Skeletal muscle tissue (tissue), 4 donors: ENCODE data around the gene ALAD. TPM values are rescaled to one million over a fixed set of nuclear protein-coding genes. Genes with fewer than 3 reads are reported as not detected.

Experiments used
- H3K27ac ChIP-seq: one replicate; pipeline ENCODE4 v1.7.0; 2013; ENCODE audit warnings: mild to moderate bottlenecking, low read depth, low read length, inconsistent platforms
- H3K27me3 ChIP-seq, 3 donors: one replicate each; pipeline ENCODE4 v1.7.0; 2013; ENCODE audit warnings: low read length in 3 of 3; ENCODE audit not compliant: control insufficient read depth in 3 of 3, insufficient read depth in 3 of 3
- H3K36me3 ChIP-seq, 3 donors: one replicate each; pipeline ENCODE4 v1.7.0; 2013; ENCODE audit warnings: low read length in 3 of 3; ENCODE audit not compliant: control insufficient read depth in 3 of 3, insufficient read depth in 3 of 3
- H3K4me1 ChIP-seq, 3 donors: one replicate each; pipeline ENCODE4 v1.7.0; 2013; ENCODE audit warnings: low read length in 3 of 3, mild to moderate bottlenecking in 3 of 3; ENCODE audit not compliant: control insufficient read depth in 3 of 3, insufficient read depth in 3 of 3
- H3K4me3 ChIP-seq, 3 donors: one replicate each; pipeline ENCODE4 v1.7.0; 2013; ENCODE audit warnings: low read length in 3 of 3
- H3K9ac ChIP-seq, 3 donors: one replicate each; pipeline ENCODE4 v1.7.0; 2013; ENCODE audit warnings: low read length in 3 of 3, mild to moderate bottlenecking in 3 of 3, moderate library complexity in 2 of 3, low read depth in 1 of 3
- H3K9me3 ChIP-seq, 3 donors: one replicate each; pipeline ENCODE4 v1.7.0; 2013; ENCODE audit warnings: low read length in 3 of 3; ENCODE audit not compliant: control insufficient read depth in 3 of 3
- total RNA-seq: library from RNA; depleted of rRNA; stranded (reverse); fragments of >200 nt; gene quantifications from one replicate; pipeline ENCODE4 v1.2.3, GENCODE V29; 2014
- donor health status: Osteomylitis.

ALAD gene
- total RNA-seq, 1 donor from 2014 or later = 8.4 TPM

DNA sequence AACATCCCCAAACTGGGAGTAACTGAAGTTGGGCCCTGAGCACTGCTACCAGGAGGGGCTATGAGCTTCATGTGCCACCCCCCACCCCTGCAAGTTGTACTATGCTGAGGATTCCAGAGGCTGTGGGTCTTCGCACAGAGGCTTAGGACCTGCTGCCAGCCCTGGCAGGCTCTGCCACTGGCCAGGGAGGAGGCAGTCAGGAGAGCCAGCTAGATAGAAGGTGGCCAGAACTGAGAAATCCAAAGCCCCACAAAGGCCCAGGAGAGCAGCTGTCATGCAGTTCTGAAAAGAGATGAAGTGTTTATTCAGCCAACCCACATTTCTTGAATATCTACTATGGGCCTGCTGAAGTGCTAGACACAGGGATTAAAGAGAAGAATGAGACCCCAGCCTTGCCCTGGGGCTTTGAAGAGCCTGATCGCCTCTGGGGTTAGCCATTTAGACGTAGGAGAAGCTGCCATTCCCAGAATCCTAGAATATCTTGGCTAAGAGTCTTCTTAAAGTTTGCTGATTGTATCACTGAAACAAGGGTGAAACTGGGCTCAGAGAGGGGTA lies 1.4 kb downstream of the ALAD start:
- Histone ChIP-seq H3K36me3 (peaks cover 0 to 4% (median 3%) of the 10 kb centered on the region in 3 donors), H3K27ac (no peak overlapping the region), H3K27me3 (no peaks in the 10 kb centered on the region), H3K9ac (peak overlapping the region in 2 of 3 donors; percentile 10 to 92), H3K4me3 (peak overlapping the region in 2 of 3 donors; percentile 45 to 87), H3K4me1 (peaks cover 16 to 25% (median 19%) of the 10 kb centered on the region in 3 donors), H3K9me3 (no peaks in the 10 kb centered on the region)

DNA sequence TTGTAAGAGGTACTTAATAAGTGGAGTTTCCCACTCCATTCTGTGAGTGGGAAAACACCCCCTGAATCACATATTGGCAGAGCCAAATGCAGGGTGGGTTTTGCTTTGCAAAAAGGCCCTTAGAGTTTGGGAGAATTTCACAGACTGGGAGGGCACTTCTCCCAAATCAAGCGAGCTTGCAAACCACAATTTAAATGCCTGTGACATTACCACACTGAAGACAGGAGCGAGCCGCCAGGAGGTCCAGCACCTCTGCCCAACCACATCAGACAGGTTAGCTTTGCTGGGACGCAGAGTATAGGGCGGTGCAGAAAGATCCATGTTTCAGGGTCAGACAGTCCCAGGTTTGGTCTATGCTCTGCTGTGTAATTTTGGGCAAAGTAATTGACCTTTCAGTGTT lies 2.3 kb downstream of the ALAD start:
- no peaks in the 10 kb centered on the region for H3K27me3 ChIP-seq
- no peak overlapping the region for H3K27ac ChIP-seq
- peaks cover 0 to 4% (median 3%) of the 10 kb centered on the region in 3 donors for H3K36me3 ChIP-seq
- no peak overlapping the region for H3K9ac ChIP-seq
- no peaks in the 10 kb centered on the region for H3K9me3 ChIP-seq
- no peak overlapping the region for H3K4me3 ChIP-seq
- peaks cover 16 to 25% (median 19%) of the 10 kb centered on the region in 3 donors for H3K4me1 ChIP-seq

- Histone ChIP-seq H3K27me3 (no peaks in the 10 kb centered on the region), H3K4me3 (no peak overlapping the region), H3K9ac (no peak overlapping the region), H3K9me3 (no peaks in the 10 kb centered on the region), H3K36me3 (peaks cover 3 to 8% (median 7%) of the 10 kb centered on the region in 3 donors), H3K27ac (no peak overlapping the region), H3K4me1 (peaks cover 16 to 25% (median 19%) of the 10 kb centered on the region in 3 donors)
Observed at GRCh38 chr9:113397203-113397631, 3.9 kb downstream of the ALAD start.

- no peaks in the 10 kb centered on the region for H3K27me3 ChIP-seq
- H3K9ac ChIP-seq = no peak overlapping the region
- no peak overlapping the region for H3K4me3 ChIP-seq
- H3K36me3 ChIP-seq = peaks cover 22 to 26% (median 25%) of the 10 kb centered on the region in 3 donors
- H3K27ac ChIP-seq = no peak overlapping the region
- peaks cover 9 to 16% (median 11%) of the 10 kb centered on the region in 3 donors for H3K4me1 ChIP-seq
- no peaks in the 10 kb centered on the region for H3K9me3 ChIP-seq
Observed at GRCh38 chr9:113395000-113395861, 5.9 kb downstream of the ALAD start.

DNA sequence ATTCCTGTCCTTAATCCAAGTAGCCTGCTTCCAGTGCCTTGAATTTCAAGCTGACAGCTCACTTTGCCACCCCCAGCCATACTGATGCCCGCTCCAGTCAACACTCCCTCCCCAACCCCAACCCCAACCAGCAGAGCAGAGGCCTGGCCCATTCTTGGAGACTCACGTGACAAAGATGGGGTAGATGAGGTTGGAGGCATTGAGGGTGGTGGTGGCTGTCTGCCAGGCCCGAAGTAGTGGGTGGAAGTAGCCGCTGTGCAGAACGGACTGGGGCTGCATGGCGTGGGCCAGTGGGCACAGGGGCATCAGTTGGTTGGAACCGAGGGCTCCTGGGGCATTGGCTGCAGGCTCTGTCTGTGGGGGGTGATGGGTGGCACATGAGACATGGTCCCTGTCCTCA lies 7.8 kb downstream of the ALAD start:
- H3K9me3 ChIP-seq = no peaks in the 10 kb centered on the region
- no peak overlapping the region for H3K9ac ChIP-seq
- no peaks in the 10 kb centered on the region for H3K27me3 ChIP-seq
- H3K27ac ChIP-seq = no peak overlapping the region
- H3K4me1 ChIP-seq = peaks cover 0 to 2% (median 0%) of the 10 kb centered on the region in 3 donors
- no peak overlapping the region for H3K4me3 ChIP-seq
- H3K36me3 ChIP-seq = peaks cover 39 to 43% (median 41%) of the 10 kb centered on the region in 3 donors

DNA sequence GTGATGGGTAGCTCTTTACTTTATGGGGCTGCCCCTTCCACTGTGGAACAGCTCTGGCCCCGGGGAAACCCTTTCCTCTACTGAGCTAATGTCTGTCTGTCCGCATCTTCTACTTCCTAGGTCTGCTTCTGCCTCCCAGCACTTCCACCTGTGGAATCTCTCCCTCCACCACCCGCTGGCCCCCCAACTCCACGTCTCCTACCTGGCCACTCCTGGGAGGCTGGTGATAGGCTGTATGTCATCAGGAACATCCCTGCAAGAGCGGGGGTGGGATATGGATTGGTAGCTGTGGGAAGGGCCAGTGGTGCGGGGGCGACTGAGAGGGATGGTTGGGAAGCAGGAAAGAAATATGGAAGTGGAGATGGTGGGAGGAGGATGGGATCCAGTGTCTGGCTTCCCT lies 9.2 kb downstream of the ALAD start:
- Histone ChIP-seq H3K36me3 (peaks cover 50 to 57% (median 51%) of the 10 kb centered on the region in 3 donors), H3K27ac (no peak overlapping the region), H3K4me3 (no peak overlapping the region), H3K9me3 (no peaks in the 10 kb centered on the region), H3K4me1 (no peaks in the 10 kb centered on the region), H3K9ac (no peak overlapping the region), H3K27me3 (no peaks in the 10 kb centered on the region)

DNA sequence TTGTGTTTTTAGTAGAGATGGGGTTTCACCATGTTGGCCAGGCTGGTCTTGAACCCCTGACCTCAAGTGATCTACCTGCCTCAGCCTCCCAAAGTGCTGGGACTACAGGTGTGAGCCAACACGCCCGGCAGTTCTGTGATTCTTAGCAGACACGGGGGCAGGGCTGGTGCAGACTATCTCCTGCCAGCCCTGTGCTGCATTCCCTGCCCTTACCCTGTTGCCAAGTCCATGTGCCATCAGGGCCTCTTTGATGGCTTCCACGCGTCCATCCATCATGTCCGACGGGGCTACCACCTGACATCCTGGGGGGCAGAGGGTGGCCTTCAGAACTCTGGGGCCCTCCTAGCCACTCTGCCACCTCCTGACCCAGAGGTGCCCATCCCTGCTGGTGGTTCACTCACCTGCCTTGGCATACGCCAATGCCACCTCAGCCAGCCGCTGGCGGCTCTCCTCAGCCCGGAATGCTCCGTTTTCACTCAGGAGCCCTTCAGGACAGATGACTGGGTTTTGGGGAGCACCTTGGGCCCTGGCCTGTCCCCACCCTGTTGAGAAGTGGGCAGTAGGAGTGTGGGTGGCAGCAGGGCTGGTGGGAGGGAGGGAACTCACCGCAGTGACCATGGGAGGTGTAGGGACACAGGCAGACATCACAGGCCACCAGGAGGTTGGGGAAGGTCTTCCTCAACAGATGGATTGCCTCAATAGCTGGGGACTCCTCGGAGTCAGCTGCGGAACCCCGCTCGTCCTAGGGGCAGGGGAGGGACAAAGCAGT lies 10.7 kb downstream of the ALAD start:
- Histone ChIP-seq H3K9ac (no peak overlapping the region), H3K4me1 (no peaks in the 10 kb centered on the region), H3K27ac (no peak overlapping the region), H3K4me3 (no peak overlapping the region), H3K36me3 (peaks cover 52 to 66% (median 54%) of the 10 kb centered on the region in 3 donors), H3K27me3 (no peaks in the 10 kb centered on the region), H3K9me3 (no peaks in the 10 kb centered on the region)

DNA sequence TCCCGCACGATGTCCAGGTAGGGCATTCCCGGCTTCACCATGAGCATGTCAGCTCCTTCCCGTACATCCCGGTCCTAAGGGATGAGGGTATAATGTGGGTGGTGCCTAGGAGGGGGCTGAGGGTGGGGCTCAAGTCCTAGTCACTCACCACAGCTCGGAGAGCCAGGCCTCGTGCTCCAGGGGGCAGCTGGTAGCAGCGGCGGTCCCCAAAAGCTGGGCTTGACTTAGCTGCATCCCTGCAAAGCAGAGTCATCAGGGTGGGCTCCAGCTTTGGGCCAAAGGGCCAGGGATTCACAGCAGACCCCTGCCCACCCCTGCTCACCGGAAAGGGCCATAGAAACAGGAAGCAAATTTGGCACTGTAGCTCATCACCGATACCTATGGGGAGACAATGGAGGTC lies 11.6 kb downstream of the ALAD start:
- H3K4me3 ChIP-seq = no peak overlapping the region
- H3K36me3 ChIP-seq = peaks cover 50 to 62% (median 54%) of the 10 kb centered on the region in 3 donors
- H3K27ac ChIP-seq = no peak overlapping the region

GRCh38 chr9:113388833-113389232 lies 12.3 kb downstream of the ALAD start:
- Histone ChIP-seq H3K9me3 (no peaks in the 10 kb centered on the region), H3K27me3 (no peaks in the 10 kb centered on the region), H3K4me3 (no peak overlapping the region), H3K36me3 (peaks cover 50 to 62% (median 54%) of the 10 kb centered on the region in 3 donors), H3K9ac (no peak overlapping the region), H3K27ac (no peak overlapping the region), H3K4me1 (no peaks in the 10 kb centered on the region)

More for the DNA sequence above, 11.6 kb downstream of the ALAD start:
- H3K9me3 ChIP-seq = no peaks in the 10 kb centered on the region
- no peaks in the 10 kb centered on the region for H3K27me3 ChIP-seq
- no peak overlapping the region for H3K9ac ChIP-seq
- H3K4me1 ChIP-seq = no peaks in the 10 kb centered on the region
